DLD1 (cell line): ENCODE measurements around the gene MAP2K7.

ENCODE experiments used
- in situ Hi-C: cut with HindIII; loops from 2 replicates; pipeline ENCODE4 v1.10.0; 2017; ENCODE audit warnings: low sequenced_read_pairs

Gene MAP2K7

DNA sequence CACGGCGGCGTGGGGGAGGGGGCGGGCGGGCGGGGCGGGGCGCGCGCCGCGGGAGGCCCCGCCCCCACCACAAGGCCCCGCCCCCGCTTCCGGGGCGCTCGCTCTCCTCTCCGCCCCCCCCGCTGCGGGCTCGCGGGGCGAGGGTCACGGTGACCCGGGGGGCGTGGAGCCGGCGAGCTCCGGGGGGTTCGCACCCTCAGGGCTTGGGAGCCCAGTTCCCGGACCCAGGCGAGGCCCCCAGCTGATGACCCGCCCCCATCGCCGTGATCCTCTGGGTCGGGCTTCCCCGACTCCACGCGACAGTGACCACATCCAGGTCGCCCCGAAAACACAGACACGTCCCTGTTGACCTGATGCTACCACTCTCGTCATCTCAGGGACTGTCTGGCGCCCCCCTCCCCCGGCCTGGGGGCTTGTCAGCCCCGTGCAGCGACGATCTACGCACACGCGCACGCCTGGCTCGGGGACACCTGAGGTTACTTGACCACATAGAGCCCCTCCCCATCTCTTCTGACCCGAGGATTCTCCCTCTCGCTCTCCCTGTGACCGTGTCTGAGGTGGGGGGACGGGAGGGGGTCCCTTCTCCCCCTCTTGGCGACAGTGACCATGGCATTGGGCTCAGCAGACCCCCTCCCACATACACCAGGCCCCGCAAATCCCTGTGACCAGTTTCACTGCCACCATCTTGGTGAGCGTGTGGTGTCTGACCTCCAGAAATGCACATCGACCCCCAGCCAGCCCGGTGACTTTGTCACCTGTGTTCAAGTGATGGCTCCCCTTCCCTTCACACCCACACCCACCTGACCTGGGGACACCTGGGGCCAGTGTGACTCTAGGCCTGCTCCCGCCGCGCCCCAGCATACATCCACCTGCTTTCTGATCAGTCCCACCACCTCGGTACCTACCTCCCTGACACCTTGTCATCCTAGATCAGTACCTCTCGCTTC, 670 bp downstream of the MAP2K7 start:
- in situ Hi-C loops: no loop called here

DNA sequence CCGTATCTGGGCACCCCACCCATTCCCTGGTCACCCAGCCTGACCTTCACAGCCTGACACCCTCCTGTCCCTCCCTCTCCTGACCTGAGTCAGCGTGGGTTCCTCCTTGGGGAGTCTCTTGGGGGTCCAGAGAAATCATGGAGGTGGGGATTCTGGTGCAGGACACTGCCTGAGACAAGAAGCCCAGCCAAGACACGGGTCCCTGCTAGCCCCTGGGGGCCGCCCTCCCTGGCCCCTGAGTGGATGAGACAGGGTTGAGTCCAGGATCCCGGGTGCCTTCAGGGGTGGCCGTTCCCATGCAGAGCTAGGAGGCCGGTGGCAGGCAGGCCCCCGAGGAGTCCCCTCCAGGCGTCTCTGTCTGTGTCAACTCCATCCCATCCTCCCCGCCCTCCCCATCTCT, 1.6 kb downstream of the MAP2K7 start:
- in situ Hi-C loops: no loop called here

DNA sequence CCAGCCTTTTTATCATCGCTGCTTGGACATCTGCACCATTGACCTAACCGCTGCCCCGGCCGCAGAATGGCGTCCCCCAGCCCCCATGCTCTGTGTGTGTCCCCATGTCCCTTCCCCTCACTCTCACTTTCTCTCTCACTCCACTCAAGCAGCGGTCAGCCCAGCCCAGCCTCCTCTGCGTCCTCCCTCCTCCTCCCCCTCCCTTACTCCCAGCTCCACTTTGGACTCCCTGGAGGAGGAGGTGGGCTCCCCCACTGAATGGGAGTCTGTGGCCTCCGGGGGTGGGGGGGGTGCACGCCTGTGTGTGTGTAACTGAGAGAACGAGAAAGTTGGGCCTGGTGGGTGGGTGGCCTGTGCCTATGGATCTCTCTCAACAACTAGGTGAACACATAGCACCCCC, 2.2 kb downstream of the MAP2K7 start:
- in situ Hi-C loops: no loop called here

DNA sequence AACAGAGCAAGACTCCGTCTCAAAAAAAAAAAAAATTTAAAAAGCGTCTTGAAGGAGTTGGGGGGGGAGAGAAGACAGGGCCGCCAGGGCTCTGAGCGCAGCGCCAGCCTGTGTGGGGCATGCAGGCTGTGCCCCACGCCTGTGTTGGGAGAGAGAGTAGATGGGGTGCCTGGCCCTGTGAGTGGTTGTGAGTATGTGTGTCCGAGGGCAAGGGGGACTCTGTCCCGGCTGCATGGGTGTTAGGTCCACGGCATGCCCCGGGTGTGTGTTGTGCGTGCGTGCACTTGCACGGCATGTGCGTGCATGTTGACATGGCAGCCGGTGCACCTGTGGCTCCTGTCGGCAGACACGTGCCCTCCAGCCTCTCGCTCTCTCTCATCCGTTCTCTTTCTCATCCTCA, 3.4 kb downstream of the MAP2K7 start:
- in situ Hi-C loops: no loop called here

DNA sequence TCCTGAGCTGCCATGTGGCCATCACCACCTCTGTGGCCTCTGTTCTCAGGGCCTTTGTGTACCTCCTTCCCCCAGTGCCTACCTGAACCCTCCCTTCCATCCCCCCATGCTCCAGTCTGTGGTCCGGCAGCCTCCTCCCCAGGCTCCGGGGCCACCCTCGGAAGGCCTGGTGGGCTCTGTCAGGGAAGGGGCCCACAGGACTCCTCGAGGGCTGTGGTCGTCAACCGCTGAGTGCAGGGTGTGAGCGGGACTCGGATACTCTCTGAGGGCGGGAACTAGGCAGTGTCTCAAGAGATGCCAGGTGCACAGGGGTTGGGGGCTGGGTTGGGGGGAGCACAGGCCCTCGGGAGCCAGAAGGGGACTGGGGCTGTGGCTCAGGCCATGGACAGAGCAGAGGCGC, 3.9 kb downstream of the MAP2K7 start:
- in situ Hi-C loops: no loop called here

DNA sequence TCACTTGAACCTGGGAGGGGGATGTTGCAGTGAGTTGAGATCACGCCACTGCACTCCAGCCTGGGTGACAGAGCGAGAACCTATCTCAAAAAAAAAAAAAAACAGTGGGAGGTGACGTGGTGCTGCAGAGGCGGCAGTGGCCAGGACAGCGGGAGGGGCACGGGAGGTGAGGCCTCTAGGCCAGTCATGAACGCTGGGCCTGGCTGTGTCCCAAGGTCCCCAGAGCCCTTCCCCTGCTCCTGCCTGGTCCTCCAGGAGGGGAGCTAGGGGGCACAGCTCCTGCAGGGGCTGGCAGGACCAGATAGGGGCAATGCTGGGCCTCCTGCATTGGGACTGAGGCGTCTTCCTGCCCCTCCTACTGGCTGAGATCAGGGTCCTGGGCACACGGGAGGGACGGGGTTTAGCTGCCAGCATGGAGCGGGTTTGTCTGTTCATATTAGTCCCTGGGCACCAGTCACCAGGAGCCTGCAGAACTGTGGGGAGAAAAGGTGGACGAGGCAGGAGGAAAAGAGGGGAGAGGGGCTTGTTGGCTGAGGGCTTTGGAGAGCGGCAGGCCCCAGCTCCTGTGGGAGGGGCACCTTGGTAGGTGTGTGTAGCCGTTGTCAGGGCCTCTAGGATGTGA, 4.5 kb downstream of the MAP2K7 start:
- in situ Hi-C loops: no loop called here

DNA sequence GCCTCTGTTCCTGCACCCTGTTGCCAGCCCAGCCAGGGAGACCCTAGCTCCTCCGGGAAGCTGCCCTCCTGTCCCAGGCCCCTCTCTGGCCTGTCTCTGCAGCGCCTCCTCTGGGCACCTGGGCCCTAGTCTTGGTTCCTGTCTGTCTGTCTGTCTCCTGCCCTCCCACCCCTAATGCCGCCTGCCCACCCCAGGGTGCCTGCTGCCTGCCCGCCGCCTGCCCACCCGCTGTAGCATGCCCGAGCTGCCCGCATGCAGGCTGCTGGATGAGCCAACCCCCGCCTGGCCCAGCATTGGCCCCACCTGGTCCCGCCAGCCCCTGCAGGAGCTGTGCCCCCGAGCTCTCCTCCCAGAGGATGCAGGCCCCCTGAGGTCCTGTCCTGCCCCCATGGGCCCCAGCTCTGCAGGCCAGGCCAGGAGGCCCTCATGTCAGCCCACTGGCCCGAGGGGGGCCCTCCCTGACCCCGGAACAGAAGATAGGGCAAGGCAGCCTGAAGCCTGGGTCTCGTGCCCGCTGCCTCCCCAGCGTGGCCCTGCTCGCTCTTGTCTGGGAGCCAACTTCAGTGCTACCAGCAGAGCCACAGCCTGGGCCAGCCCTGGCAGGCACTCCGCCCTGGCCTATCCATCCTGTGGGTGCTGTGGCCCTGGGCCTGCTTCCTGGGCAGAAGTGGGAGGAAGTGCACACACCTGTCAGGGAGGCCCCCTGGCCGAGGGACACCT, 5.2 kb downstream of the MAP2K7 start:
- in situ Hi-C loops: no loop called here

DNA sequence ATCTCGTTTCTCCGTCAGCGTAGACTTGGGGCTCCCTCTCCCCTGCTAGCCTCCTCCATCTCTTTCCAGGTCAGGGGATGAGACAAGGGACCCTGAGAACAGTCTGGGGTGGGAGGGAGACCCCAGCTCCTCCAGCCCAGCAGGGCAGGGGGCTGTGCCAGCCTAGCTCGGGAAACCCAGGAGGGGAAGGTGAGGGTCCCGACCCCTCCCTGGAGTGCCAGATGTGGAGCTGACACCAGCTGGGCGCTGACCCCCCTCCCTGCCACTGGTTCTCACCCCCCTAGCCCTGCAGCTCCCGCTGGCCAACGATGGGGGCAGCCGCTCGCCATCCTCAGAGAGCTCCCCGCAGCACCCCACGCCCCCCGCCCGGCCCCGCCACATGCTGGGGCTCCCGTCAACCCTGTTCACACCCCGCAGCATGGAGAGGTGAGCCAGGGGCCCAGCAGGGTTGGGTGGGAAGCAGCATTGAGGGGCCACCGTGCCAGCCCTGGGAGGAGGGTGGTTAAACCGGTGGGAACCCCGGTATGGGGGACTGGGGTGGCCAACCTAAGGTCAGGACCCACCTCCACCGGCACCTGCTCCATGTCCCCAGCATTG, 5.9 kb downstream of the MAP2K7 start:
- in situ Hi-C loops: no loop called here

DNA sequence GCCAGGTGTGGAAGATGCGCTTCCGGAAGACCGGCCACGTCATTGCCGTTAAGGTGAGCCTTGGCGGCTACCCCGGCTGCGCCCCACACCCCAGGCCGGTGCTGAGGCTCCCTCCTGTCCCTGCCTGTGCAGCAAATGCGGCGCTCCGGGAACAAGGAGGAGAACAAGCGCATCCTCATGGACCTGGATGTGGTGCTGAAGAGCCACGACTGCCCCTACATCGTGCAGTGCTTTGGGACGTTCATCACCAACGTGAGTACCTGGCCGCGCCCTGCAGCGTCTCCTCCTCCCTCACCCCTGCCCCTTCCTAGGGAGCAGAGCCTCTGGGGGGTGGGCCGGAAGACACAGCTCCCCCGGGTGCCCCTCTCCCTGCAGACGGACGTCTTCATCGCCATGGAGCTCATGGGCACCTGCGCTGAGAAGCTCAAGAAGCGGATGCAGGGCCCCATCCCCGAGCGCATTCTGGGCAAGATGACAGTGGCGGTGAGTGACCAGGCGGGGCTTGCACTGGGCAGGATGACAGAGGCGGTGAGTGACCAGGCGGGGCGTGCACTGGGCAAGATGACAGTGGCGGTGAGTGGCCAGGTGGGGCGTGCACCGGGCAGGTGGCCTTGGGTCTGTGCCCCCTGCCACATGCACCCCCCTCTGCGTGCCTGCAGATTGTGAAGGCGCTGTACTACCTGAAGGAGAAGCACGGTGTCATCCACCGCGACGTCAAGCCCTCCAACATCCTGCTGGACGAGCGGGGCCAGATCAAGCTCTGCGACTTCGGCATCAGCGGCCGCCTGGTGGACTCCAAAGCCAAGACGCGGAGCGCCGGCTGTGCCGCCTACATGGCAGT, 6.9 kb downstream of the MAP2K7 start:
- in situ Hi-C loops: no loop called here

DNA sequence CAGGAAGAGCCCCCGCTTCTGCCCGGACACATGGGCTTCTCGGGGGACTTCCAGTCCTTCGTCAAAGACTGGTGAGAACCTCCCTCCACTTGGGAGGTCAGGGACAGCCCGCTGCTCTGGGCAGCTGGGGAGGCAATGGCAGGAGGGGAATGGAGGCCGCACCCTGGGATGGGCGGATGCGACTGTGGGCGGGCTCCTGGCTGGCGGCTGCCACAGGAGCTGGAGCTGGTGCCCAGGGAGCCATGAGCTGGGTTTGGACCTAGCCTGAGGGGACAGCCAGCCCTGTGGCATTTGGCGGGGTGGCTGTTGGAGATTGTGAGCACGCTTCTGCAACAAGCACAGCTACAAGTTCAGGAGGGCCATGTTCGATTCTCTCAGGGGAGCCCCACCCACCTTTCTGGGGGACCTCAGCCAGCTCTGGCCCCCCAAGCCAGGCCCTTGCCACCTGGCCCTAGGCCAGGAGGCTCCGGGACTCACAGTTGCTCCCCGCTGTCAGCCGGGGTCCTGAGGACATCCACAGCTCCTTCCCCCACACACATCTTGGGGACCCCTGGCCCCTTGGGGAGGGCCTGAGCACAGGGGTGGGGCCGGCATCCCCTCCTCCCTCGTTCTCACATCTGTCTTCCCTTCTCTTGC, 7.9 kb downstream of the MAP2K7 start:
- in situ Hi-C loops: no loop called here

DNA sequence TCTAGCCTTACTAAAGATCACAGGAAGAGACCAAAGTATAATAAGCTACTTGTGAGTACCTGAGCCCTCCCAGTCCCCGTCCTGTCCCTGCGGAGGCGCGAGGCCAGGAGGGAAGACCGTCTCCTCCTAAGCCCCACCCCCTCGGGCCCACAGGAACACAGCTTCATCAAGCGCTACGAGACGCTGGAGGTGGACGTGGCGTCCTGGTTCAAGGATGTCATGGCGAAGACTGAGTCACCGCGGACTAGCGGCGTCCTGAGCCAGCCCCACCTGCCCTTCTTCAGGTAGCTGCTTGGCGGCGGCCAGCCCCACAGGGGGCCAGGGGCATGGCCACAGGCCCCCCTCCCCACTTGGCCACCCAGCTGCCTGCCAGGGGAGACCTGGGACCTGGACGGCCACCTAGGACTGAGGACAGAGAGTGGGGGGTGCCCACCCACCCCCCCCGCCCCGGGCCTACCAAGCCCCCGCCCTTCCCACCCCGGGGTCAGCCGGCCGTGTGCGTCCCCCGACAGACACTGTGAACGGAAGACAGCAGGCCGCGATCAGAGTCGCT, 8.5 kb downstream of the MAP2K7 start:
- in situ Hi-C loops: no loop called here

DNA sequence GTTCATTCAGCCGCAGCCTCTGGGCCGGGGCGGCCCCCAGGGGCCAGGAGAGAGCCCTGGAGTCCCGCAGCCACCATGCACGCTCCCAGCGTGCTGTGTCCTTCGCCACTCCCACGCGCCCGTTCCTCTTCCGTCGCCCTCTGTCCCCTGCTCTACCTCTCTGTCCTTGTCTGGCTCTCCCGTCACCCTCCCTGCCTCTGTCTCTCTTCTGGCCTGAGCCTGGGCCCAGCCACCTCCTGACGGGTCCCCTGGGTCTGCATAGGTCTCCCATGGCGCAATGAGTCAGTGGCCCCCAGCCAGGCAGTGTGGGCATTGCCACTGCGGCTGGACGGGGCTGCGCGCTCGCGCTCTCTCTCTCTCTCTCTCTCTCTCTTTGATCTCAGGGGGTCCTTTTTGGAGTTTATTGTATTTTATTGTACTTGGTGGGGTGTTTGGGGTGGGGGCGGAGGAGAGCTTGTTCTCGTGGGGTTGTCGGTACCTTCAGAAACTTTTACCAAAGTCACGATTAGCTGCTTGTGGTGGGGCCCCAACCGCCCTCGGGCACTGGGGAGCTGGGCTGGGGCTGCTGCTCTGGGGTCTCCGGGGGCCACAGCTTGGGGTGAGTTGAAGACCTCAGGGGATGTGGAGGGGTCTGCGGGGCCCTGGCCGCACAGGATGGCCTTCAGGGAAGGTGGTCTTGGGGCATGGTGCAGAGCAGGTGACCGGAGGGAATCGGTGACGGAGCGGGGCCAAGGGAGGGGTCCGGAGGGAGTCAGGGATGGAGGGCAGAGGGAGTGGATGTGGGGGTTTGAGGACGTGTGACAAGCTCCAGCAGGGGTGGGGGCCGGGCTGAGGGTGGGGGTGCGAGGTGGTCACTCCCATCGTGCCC, 9.3 kb downstream of the MAP2K7 start:
- in situ Hi-C loops: no loop called here

DNA sequence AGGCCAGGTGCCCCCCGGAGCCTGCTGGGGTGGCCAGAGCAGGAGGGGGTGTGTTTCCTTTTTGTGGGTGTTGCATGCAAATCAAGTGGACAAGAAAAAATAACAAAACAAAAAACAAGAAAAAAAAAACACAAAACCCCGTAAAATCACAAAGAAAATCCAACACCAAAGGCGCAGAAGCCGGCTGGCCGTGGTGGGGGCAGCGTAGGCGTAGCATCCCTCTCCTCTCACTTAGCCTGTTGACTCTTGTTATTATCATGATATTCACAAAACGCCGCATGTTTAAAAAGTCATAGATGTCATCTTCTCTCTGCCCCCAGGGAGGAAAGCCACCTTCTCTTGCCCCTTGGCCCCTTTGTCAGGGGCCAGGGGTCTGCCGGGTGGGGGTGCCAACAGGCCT, 10.0 kb downstream of the MAP2K7 start:
- in situ Hi-C loops: no loop called here

DNA sequence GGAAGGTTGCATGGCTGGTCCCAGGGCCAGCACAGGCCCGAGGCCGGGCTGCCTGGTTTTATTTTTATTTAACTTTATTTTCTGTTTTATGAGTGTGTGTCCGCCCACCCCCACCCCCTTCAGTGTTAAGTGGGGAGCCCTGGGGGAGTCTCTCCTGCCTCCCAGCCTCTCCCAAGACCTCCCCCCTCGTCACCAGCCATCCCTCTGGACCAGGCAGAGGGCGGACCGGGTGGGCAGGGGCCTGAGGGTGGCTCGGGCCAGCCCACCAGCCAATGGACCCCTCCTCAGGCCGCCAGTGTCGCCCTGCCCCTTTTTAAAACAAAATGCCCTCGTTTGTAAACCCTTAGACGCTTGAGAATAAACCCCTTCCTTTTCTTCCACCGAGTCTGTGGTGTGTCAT, 10.4 kb downstream of the MAP2K7 start:
- in situ Hi-C loops: no loop called here

DNA sequence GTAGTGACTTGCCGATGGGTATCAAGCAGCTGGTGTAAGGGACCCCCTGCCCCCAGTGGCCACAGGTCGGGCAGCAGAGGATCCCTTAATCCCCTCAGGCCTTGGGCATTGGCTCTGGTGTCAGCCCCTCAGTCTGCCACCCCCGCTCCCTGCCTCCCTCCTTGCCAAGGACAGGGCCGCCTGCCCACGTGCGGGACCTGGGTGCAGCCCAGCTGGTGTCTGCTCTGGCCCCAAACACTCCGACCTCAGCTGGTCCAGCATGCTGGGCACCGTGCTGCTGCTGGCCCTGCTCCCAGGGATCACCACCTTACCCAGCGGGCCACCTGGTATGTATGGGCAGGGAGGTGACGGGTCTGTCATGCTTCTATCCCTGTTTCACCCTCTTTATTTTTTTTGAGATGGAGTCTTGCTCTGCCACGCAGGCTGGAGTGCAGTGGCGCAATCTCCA, 10.9 kb downstream of the MAP2K7 start, which contains the start of gene TGFBR3L:
TSS of gene TGFBR3L (plus strand) at position 233 of the 448 bp plus-strand sequence.
- in situ Hi-C loops: no loop called here

DNA sequence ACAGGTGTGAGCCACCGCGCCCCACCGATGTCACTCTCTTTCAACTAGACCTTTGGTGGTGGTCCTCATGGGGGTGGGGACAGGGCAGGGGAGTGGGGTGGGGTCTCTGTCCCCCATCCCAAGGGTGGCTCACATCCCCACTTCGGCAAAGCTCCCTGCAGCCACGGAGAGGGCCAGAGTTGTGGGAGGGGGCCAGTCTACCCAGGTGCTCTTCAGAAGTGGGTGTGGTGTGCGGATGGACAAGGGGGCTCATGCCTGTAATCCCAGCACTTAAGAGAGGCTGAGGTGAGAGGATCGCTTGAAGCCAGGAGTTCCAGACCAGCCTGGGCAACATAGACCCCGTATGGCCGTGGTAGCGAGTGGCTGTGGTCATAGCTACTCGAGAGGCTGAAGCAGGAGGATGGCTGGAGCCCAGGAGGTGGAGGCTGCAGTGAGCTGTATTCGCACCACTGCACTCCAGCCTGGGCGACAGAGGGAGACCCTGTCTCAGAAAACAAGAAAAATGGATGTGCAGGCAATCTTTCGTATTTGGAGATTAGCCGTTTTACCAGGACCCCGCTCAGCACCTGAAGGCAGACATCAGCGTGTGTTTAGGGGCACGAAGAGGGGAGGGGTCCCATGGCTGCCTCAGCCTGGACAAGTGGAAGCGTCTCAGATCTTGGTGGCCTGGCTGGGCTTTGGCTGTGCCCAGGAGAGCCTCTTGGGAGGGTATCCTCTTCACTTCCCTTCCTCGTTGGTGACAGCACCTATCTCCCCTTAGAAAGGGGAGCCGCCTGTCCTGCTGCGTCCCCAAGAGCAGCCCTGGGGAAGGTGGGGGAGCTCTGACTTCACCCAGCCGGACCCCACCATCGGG, 11.8 kb downstream of the MAP2K7 start:
- in situ Hi-C loops: no loop called here

DNA sequence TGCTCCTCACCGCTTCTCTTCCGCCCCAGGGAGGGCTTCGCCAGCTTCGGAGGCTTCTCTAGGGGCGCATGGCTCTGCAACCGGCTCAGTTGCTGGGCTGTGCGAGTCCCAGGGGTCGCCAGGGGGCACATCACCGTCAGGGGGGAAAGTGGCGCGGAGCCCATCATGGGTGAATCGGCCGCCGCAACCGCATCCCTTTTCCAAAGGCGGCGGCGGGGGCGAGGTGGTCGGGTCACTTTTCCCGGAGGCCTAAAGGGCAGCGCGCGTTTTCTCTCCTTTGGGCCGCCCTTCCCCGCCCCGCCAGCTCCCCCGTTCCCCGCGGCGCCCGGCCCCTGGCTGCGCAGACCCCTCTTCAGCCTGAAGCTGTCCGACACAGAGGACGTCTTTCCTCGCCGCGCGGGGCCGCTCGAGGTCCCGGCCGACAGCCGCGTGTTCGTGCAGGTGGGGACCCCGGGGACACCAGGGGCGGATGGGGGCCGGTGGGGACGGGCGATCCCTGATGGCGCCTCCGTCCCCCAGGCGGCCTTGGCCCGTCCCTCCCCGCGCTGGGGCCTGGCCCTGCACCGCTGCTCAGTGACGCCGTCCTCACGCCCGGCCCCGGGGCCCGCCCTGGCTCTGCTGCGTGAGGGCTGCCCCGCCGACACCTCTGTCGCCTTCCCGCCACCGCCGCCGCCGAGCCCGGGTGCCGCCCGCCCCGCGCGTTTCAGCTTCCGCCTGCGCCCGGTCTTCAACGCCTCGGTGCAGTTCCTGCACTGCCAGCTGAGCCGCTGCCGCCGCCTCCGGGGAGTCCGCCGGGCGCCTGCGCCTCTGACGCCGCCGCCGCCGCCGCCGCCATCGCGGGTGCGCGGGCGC, 12.7 kb downstream of the MAP2K7 start:
- in situ Hi-C loops: no loop called here
